Measurements from ENCODE around the gene LRPPRC.

Gene LRPPRC

DNA sequence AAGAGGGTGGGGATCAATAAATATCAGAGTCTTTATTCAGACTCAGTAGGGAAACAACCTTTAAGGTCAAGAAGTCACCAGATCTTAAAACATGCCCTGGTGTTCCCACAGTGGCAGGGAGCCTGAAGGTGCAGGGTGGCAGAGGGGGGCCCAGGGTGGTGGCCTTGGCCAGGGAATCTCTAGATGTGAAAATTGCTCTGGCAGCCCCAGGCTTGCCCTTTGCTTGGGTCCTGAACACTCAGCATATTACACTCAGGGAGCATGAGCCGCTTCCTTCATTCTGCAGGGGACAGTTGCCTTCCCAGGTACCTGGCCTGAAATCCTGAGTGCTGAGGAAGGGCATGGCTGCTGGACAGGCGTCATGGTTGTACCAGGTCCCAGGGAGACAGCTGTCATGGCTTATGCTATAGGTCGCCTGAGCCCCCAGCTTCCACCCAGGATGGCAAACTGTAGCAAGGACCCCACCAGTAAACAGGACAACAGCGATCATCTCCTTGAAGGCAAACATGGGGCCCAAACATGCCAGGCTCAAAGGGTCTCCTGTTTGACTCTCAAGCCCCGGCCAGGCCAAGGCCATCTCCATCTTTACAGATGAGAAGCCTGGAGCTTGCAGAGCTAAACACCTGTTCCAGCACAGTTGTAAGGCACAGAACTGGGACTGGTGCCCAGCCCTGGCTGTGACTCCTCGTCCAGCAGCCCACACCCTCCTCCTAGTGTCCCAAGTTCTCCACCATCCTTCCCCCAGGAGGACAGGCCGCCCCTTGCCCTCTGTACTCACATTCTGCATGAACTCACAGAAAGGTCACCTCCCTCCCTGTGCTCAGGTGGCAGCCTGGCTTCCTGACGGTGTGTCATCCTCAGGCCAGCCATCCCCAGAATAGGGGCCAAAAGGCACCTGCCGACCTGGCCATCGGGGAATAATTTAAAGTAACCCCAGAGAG is 142.4 kb downstream of the LRPPRC start:
- DNase-seq = no peak

DNA sequence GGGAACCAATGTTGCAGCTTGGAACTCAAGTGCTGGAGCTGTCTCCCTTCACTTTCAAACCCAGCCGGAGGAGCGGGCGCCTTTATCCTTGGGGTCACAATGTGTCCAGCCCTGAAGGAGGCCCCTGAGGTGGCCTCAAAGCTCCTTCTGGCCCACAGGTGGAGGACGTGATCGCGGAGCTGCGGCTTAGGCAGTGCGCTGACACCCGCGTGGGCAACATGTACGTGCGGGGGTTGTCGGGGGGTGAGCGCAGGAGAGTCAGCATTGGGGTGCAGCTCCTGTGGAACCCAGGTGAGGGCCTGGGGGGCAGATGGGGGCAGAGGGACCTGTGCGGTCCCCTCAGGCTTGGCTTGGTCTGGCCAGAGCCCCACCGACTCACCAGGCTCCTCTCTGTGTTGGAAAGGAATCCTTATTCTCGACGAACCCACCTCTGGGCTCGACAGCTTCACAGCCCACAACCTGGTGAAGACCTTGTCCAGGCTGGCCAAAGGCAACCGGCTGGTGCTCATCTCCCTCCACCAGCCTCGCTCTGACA is 143.5 kb downstream of the LRPPRC start:
- DNase-seq = no peak

DNA sequence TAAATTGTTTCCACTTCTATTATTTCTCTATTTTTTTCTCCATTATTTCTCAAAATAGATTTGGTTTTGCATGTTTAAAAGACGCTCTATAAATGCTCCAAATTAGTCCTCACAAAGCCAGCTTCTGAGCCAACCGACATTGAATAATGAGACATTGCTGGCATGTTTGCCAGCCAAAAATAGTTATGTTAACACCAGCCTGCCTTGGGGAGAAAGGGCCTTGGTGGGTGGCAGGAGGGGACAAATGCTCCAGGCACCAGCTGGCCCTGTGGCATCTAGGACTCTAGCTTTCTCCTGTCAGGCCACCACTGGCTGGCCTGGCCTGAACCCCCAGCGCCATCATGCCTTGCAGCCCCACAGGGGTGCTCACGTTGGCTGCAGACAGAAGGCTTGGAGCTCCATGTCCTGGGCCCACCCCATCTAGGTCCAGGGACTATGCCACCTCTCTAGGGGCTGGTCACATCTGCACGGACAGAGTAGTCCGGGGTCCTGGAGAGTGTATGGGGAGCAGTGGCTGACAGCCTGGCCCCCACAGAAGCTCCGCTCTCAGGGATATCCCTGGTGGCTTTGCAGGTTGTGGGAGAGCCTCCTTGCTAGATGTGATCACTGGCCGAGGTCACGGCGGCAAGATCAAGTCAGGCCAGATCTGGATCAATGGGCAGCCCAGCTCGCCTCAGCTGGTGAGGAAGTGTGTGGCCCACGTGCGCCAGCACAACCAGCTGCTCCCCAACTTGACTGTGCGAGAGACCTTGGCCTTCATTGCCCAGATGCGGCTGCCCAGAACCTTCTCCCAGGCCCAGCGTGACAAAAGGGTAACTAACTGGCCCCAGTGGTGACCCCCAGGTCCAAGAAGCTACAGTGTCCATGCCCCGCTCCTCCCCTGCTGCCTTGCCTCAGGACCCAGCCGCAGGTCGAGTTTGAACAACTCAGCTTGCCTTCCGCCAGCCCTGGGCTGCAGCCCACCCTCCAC is 144.5 kb downstream of the LRPPRC start:
- DNase-seq = no peak

DNA sequence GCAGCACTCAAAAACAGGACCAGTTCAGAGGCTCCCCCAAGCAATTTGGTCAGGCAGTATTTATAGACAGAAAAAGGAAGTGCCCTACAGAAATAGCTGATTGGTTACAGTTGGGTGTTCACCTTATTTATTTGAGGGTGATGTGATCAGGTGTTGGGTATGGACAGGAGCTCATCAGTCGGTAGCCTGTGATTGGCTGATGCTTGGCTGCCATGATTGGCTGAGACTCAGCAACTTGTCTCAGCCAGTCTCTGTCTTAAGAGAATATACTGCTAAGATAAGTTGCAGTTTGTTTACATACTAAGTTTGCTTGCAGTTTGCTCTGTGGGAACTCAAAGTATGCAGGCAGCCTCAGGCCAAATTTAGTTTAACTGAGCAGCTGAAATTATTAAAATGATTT is 147.6 kb downstream of the LRPPRC start:
- DNase-seq = no peak

GRCh38 chr2:43846140-43846793 is 149.5 kb downstream of the LRPPRC start:
- no peak for DNase-seq

- no peak for DNase-seq
These were observed 150.6 kb downstream of the LRPPRC start for GRCh38 chr2:43845181-43845580.

GRCh38 chr2:43842866-43843226 is 152.9 kb downstream of the LRPPRC start:
- no peak for DNase-seq

- DNase-seq = no peak
These were observed 153.6 kb downstream of the LRPPRC start for GRCh38 chr2:43841949-43842865.

GRCh38 chr2:43840965-43841364 is 154.8 kb downstream of the LRPPRC start:
- no peak for DNase-seq

DNA sequence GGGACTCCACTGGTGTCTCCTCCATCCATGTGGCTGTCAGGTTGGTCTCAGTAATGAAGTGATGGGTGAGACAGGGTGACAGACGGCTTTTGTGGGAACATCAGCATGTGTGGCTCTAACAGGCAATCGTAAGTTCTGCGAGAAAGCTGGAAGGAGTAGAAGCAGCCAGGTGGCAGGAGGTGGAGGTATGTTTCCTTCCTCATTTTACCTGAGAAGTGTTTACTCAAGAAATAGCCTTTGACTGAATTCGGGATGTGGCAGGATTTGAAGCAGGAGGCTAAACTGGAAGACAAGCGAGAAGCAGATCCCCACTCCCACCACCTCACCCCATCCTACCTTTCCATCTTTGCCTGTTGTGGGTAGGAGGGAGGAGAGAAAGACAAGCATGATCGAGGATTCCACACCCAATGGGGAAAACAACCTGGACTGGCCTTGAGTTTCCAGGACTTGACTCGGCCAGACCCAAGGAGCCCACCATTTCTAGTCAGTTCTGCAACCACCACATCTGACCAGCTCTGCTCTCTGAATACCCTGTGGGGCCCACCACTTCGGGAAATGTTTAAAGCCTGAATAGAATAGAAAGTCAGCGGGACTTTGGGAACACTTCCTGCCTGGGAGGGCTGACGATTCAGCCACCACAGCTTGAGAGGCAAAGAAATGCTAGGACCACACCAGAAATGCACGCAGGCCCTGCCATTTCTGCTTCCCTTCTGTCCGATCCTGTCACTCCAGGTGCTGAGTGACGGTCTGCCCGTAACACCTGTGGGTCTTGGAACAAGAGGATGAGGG is 155.8 kb downstream of the LRPPRC start:
- DNase-seq = no peak

- DNase-seq = no peak
These were observed 157.1 kb downstream of the LRPPRC start, which contains the start of the genes ABCG5 and ABCG8 for GRCh38 chr2:43838560-43839267. ABCG5 (minus strand) TSS chr2:43838839; CDS start chr2:43838679, 160 bp downstream. ABCG8 (plus strand) TSS chr2:43838971; CDS start chr2:43839054, 83 bp downstream.

GRCh38 chr2:43837831-43838559 is 157.8 kb downstream of the LRPPRC start:
- DNase-seq = no peak

GRCh38 chr2:43837033-43837432 is 158.8 kb downstream of the LRPPRC start:
- no peak for DNase-seq
